Epidermal melanocyte (primary cell): ENCODE results near the gene ZNF148.

Experiments
- DNase-seq: peaks from one replicate; pipeline ENCODE4 v3.0.0; 2011; ENCODE audit warnings: low spot score; ENCODE audit not compliant: insufficient read length

Gene ZNF148

GRCh38 chr3:125289429-125289981 lies 85.6 kb downstream of the ZNF148 start:
- DNase-seq = no peak

- DNase-seq = no peak
These were observed 87.9 kb downstream of the ZNF148 start for GRCh38 chr3:125287248-125287647.

- DNase-seq = no peak
These were observed 93.7 kb downstream of the ZNF148 start for GRCh38 chr3:125281381-125281780.

GRCh38 chr3:125280668-125281361 lies 94.3 kb downstream of the ZNF148 start:
- DNase-seq = no peak

- no peak for DNase-seq
These were observed 97.0 kb downstream of the ZNF148 start for GRCh38 chr3:125278155-125278554.

- no peak for DNase-seq
These were observed 104.0 kb downstream of the ZNF148 start for GRCh38 chr3:125271127-125271526.

GRCh38 chr3:125267460-125267859 lies 107.7 kb downstream of the ZNF148 start:
- DNase-seq = no peak

- no peak for DNase-seq
These were observed 108.2 kb downstream of the ZNF148 start for GRCh38 chr3:125266971-125267370.

- no peak for DNase-seq
These were observed 113.0 kb downstream of the ZNF148 start for GRCh38 chr3:125262161-125262560.

- no peak for DNase-seq
These were observed 114.1 kb downstream of the ZNF148 start for GRCh38 chr3:125261031-125261430.

GRCh38 chr3:125260158-125260557 lies 115.0 kb downstream of the ZNF148 start:
- no peak for DNase-seq

GRCh38 chr3:125257536-125257935 lies 117.6 kb downstream of the ZNF148 start:
- no peak for DNase-seq

GRCh38 chr3:125256675-125257074 lies 118.5 kb downstream of the ZNF148 start:
- no peak for DNase-seq

- no peak for DNase-seq
These were observed 124.2 kb downstream of the ZNF148 start for GRCh38 chr3:125250973-125251372.

- no peak for DNase-seq
These were observed 128.9 kb downstream of the ZNF148 start for GRCh38 chr3:125246237-125246636.

GRCh38 chr3:125245521-125245920 lies 129.6 kb downstream of the ZNF148 start:
- no peak for DNase-seq

GRCh38 chr3:125240496-125240895 lies 134.6 kb downstream of the ZNF148 start:
- no peak for DNase-seq

- no peak for DNase-seq
These were observed 135.9 kb downstream of the ZNF148 start for GRCh38 chr3:125239266-125239665.

GRCh38 chr3:125238759-125239158 lies 136.4 kb downstream of the ZNF148 start:
- no peak for DNase-seq

- no peak for DNase-seq
These were observed 138.7 kb downstream of the ZNF148 start for GRCh38 chr3:125236331-125236903.

GRCh38 chr3:125234831-125235230 lies 140.3 kb downstream of the ZNF148 start:
- no peak for DNase-seq

GRCh38 chr3:125232401-125232800 lies 142.7 kb downstream of the ZNF148 start:
- no peak for DNase-seq

GRCh38 chr3:125231895-125232294 lies 143.2 kb downstream of the ZNF148 start:
- no peak for DNase-seq
